Ishikawa (cell line): Measurements from ENCODE around the gene ALDH2.

ENCODE experiments used
- CEBPB ChIP-seq: IDR thresholded peaks from 2 replicates; pipeline ENCODE4 v1.6.1; 2012
- CREB1 ChIP-seq: IDR thresholded peaks from 2 replicates; pipeline ENCODE4 v1.6.1; 2012; ENCODE audit warnings: low read depth
- MAX ChIP-seq: IDR thresholded peaks from 2 replicates; pipeline ENCODE4 v1.6.1; 2012
- NFIC ChIP-seq: IDR thresholded peaks from 2 replicates; pipeline ENCODE4 v1.6.1; 2012
- RAD21 ChIP-seq: IDR thresholded peaks from 2 replicates; pipeline ENCODE4 v1.6.1; 2012; ENCODE audit warnings: low read depth
- REST ChIP-seq: IDR thresholded peaks from 2 replicates; pipeline ENCODE4 v1.6.1; 2012; ENCODE audit warnings: low read depth, mild to moderate bottlenecking
- TAF1 ChIP-seq: IDR thresholded peaks from 2 replicates; pipeline ENCODE4 v1.6.1; 2012; ENCODE audit warnings: low read depth, mild to moderate bottlenecking

- no peak for TF ChIP-seq CREB1
- no peak for TF ChIP-seq CEBPB
- no peak for TF ChIP-seq TAF1
- TF ChIP-seq REST: no peak
- TF ChIP-seq NFIC: no peak
- no peak for TF ChIP-seq MAX
- TF ChIP-seq RAD21: no peak
Measured at GRCh38 chr12:111761099-111761498, 5.6 kb upstream of the ALDH2 start.
